SW480 (cell line): ENCODE data around the gene UTS2B.

Experiments
- DNase-seq: peaks from one replicate; pipeline ENCODE4 v3.0.0-alpha.2; 2016; ENCODE audit warnings: low spot score

The UTS2B gene

GRCh38 chr3:191238321-191238817, 92.0 kb downstream of the UTS2B start:
- DNase-seq, result no peak

DNA sequence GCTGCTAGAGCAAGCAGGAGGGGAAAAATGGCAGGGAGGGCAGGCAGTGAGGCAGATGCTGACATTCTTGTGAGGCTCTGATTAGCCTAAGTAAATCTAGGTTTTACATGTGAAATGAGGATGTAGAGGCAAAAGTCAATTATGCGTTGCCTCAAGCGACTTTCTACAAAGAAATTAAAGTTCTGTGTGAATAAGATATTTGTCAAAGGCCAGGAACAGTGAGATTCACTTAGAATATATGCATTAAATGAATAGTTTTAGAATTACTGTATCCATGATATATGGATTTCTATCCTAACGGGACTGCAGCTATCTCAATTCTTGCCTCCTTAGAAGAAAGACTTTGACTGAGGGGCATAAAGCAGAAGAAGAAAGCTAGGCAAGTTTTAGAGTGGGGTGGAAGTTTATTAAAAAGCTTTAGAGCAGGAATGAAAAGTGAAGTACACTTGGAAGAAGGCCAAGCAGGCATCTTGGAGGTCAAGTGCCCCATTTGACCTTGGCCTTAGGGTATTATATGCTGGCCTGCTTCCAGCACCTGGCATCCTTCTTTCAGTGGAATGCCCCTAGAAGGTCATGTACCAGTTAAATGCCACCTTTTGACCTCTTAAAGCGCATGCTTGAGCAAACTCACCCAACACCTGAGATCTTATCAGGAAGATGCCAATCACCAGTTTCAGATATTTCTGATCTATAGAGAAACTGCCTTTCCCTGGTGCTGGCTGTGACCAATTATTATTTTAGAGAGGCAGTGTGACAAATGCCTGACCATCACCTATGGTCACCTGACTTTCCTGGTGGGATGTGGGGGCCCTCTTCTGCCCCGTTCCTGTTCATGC, 93.1 kb downstream of the UTS2B start:
- DNase-seq, result no peak

GRCh38 chr3:191236646-191237045, 93.7 kb downstream of the UTS2B start:
- no peak for DNase-seq

GRCh38 chr3:191235331-191236314, 94.7 kb downstream of the UTS2B start:
- DNase-seq, result no peak

GRCh38 chr3:191234216-191234615, 96.1 kb downstream of the UTS2B start:
- DNase-seq, result no peak

DNA sequence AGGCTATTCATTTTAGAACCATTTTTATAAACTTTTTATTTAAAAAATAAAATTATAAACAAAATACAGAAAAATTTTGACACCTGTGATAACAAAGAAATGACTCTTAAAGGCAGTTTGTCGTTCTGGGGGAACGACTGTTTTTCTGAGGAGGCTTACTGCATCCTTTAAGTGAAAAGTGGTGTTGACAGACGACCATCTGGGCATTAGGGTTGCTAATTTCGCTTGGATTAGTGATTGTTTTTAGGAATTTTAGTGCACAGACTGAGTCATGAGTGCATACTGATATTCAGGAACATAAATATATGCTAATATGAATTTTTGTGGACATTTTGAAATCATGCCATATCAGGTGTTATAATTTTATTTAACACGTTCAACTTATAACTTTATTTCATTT, 102.8 kb downstream of the UTS2B start:
- no peak for DNase-seq

DNA sequence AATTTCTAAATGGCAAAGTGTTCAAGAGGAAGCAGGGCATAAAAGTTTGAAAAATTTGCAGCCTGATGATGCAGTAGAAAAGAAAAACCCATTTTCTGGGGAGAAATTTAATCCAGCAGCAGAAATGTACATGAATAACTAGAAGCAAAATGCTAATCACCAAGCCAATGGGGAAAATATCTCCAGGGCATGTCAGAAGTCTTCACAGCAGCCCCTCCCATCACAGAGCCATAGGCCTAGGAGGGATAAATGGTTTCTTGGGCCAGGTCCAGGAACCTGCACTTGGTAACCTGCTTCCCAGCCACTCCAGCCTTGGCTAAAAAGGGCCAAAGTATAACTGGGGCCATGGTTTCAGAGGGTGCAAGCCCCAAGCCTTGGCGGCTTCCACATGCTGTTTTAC, 108.7 kb downstream of the UTS2B start:
- no peak for DNase-seq

DNA sequence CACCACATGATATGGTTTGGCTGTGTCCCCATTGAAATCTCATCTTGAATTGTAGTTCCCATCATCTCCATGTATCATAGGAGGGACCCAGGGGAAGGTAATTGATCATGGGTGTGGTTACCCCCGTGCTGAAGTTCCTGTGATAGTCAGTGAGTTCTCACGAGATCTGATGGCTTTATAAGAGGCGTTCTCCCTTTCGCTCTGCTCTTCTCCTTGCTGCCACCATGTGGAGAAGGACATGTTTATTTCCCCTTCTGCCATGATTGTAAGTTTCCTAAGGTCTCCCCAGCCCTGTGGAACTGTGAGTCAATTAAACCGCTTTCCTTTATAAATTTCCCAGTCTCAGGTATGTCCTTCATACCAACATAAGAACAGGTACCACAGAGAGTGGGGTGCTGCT, 109.4 kb downstream of the UTS2B start:
- no peak for DNase-seq

GRCh38 chr3:191217301-191217700, 113.0 kb downstream of the UTS2B start:
- DNase-seq, result no peak
